Stimulated activated CD4-positive, alpha-beta T cell treated with anti-CD3 and anti-CD28 coated beads, Interleukin-15, amount 100 ng/mL, for 24 hours (primary cell): ENCODE results near the gene TMEM240.
"Not testable (repeated sequence)": the region's sequence is repeated elsewhere in the genome, so short reads cannot be mapped to it uniquely, and the experiment has no call there.

Experiments used
- DNase-seq: peaks from one replicate; pipeline ENCODE4 v3.0.0-alpha.2; 2020

The TMEM240 gene

DNA sequence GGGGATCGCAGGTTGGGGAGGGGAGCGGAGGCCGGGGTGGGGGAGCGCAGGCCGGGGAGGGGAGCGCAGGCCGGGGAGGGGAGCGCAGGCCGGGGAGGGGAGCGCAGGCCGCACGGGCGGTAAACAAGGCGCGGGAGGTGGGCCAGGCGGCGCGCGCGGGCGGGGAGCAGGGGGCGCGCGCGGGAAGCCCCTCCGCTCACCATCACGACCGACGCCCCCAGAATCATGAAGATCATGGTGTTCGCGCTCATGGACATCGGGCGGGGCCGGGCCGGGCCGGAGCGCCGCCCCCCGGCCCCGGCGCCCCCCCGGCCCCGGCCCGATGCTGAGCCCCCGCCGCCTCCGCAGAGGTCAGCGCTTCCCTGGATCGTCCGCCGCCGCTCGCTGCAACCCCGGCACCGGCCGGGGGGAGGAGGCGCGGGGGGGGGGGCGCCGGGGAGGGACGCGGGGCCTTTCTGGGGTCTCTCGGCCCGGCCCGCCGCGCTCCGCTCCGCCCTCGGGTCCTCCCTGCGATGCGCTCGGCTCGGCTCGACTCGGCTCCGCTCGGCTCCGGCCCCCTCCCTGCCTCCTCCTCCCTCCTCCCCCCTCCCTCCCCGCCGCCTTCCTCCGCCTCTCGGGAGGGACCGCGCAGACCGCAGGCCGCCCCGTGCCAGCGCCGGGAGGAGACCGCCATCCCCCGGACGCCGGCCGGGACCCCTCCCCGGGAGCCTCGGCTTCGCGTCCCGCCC, at the start of gene TMEM240:
Gene TMEM240, minus strand, starts transcription at position 535 of the 728 bp plus-strand sequence. Its CDS starts 278 bp downstream, at position 257.
- DNase-seq = peak; percentile 76

DNA sequence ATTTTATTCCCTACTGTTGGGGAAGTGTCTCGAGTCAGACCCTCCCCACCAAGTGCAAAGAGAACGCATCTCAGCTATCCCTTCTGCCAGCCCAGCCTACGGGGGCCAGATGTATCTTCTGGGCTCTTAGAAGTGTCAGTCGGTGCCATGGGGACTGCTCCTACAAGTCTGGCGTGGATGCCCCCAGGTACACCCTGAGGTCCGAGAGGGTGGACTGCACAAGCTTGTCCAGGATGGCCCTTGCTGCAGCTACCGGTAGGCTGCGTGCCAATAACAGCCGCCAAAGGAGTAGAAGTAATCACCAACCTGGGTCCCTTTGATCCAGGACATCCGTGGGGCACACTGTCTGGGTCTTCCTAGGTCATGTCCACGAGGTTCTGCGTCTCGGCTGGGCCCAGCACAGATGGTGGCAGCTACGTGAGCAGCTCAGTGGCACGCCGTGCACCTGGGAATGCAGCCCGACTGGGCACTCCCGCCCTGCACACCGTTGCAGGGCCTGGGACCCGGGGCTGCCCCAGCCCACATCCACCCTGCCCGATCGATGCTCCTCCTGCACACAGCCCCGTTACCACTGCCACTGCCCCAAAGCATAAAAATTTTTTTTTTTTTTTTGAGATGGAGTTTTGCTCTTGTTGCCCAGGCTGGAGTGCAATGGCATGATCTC, 43.1 kb upstream of the TMEM240 start:
- DNase-seq = no peak

DNA sequence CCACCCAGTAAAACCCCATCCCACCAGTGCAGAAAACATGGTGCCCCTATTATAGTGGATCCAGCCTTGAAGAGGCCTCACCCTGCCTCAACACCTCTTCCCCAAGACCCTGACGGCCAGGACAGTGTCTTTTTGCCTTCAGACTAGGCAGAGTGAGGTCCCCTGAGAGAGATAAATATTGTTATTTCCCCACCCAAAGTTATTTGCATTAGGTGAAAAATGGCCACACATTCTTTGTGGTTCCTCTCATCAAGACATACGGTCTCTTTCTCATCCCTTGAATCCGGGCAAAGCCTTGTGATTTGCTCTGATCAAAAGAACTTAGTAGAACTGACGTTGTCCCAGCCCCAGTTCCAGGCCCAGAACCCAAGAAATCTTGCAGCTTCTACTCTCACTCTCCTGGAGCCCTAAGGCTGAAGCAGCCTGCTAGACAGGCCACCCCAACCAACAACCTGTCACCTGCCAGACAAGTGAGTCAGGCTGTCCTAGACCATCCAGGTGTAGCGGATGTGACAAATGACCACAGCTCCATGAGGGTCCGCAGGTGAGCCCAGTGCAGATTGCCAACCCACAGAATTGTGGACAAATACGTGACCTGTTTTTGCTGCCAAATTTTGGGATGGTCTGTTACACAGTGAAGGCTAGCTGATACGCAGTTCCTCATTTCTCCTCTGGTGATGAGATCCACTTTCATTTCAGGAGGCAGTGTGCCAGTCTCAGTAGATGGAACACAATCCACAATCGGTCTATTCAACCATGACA, 42.3 kb upstream of the TMEM240 start:
- no peak for DNase-seq

DNA sequence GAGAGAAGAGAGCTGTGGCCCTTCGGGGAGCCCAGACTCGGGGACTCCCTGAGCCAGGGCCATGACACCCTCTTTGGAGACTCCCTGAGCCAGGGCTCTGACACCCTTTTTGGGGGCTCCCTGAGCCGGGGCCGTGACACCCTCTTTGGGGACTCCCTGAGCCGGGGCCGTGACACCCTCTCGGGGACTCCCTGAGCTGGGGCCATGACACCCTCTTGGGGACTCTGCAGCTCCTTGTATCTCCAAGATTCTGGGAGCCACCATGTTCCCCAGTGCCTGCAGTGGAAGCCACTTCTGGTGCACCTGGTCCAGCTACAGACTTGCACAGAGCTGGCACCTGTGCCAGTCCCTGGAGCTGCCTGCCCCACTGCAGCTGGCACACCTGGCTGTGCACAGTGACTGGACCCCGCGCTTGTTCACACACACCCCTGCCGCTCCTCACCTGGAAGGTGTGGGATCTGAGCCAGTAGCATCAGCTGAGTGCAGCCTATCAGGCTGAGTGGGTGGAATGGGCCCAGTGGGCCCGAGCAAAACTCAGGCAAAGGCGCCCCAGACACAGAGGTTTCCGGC, 38.0 kb upstream of the TMEM240 start:
- no peak for DNase-seq

DNA sequence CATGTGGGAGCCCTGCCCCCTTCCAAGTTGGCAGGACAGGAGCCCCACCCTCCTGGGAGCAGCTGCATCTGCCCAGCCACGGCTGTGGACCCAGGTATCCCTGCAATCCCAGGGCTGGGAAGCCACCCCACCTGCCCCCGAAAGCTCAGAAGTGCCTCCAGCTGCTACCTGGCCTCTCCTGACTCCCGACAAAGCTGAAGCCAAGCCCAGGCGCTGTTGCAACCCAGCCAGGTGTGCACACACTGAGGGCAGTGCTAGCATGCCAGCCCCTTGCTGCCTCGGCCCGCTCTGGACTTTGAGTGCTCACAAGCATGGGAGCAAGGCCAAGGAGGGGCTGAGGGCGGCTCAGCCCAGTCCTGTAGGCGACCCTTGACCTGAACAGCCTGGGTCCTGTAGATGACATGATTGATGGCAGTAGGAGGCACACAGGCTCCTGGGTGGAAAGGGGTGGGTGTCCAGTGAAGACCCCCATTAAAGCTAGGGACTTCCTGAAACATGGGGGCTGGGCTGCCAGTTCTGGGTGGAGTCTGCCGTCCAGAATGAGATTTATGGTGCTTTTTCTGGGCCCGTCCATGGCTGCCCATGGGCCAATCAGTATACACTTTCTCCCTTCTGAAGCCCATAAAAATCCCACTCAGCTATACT, 37.1 kb upstream of the TMEM240 start:
- DNase-seq = no peak

DNA sequence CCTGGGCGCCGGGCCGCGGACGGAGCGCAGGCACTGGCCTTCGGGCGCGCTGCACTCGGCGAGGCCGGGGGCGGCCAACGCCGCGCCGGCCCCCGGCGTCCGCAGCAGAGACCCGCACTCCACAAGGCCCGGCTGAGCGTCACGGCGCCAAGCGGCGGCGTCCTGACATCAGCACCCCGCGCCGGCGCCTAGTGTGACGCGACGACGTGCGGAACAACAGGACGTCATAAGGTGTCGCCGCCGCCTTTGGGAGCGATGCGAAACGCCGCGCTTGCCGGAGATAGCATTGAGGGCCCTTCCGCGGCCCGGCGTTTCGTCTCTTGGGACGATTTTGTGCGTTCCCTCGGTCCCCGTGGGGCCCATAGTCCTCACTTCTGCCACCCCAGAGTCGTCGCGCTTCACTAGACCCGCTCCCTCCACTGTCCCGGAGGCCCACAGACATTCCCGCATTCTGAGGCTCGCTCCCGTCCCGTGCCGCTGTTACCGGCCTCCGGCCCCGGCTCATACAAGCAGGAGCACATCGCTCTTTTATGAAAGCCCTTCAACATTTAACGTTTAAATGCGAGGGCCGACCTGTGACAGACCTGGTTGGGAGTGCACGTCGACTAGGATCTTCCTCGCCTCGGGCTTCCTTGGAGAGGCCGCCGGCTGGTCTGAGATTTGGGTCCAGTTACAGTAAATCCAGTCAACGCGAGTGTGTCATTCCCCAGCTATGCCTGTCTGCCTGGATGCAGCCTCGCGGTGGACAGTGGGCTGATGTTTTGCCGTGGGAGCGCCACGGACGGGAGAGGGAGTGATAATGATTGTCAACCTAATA, 34.5 kb upstream of the TMEM240 start, which contains the start of gene SSU72:
Gene SSU72, minus strand, starts transcription at position 143 of the 817 bp plus-strand sequence. CDS start 306 bp downstream, outside the sequence.
- peak; percentile 95 for DNase-seq

DNA sequence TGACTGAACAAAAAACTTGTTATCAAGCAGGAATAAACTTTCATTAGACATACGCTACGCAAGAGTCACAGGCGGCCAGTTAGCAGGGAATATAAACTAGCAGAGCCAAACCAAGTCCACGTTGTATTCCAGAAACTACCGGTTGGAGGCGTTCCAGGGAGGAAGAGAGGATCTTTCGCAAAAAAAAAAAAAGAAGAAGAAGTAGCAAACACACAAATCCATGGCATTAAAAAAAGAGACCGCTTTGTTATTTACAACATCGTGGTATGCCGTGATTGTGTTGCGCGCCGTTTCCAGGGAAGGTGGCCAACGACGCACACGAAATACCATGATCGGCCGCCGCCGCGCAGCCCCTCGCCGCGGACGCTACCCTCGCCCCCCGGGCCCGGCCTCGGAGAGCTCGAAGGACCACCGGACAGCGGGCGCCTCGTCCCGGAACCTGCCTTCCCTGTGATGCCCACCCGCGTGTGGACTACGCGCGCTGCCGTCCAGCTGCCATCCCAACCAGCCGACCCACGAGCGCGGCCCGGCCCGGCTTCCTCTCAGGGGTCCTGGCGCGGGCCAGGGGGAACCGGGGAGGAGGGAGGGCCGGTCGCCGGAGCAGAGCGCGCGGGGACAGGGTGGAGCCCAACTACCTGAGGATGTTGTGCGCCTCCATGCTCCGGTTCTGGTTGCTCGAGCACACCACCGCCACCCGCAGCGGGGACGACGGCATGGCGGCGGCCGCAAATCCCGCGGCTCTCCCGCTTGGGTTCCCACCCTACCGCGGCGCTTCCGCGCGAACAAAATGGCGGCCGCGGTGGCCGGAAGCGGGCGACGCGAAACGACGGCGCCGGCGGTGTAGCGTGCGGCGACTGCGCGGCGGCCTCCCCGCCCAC, 33.7 kb upstream of the TMEM240 start:
- DNase-seq = peak; percentile 77

DNA sequence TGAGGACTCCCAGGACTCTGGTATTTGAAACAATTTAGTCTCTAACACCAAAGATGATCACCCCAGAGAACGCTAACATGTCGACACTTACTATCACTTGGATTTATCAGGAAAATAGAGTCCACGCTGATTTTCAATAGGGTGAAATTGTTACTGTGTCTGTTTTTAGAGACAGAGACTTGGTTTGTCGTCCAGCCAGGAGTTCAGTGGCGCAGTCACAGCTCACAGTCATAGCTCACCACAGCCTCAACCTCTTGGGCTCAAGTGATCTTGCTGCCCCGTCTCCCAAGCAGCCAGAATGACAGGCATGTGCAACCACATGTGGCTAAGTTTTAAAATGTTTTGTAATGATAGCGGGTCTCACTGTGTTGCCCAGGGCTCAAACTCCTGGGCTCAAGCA, 28.9 kb upstream of the TMEM240 start:
- no peak for DNase-seq

DNA sequence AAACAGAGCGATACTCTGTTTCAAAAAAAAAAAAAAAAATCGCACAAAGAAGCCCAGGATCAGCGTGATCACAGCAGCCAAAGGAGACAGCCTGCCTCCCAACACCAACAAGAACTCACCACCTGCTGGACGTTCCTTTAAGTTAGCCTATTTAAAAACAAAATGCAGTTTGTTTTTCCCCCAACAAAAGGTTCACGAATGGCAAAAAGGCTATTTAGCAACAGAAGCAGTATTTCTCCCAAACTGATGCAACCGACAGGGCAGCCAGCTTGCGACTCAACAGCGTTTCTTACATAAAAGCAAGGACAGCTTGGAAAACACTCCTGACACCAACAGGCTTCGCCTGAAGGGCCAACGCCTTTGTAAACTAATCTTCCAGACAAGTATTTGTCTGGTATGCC, 27.5 kb upstream of the TMEM240 start:
- DNase-seq = no peak

DNA sequence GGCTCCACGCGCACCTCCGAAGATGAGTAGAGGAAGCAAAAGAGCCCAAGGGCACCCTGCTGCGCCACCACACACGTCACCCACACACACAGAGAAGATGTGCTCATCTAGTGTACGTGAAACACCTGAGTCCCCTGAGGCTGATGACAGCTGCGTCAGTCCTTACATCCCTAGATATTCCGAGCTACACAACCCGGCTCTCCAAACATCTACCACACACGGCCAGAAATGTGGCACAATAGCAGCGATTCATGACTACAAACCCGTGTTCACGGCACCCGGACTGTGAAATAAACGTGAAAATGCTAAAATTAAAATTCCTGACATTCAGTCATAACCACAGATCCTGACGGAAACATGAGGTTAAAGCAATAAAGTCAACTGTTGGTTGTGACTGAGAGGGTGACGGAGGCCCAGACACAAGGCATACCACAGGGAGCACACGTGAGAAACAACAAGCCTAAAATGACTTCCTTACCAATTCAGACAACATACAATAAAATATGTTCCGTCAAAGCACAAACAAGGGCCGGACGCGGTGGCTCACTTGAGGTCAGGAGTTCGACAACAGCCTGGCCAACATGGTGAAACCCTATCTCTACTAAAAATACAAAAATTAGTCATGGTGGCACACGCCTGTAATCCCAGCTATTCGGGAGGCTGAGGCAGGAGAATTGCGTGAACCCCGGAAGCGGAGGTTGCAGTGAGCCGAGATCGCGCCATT, 26.9 kb upstream of the TMEM240 start:
- DNase-seq = no peak

DNA sequence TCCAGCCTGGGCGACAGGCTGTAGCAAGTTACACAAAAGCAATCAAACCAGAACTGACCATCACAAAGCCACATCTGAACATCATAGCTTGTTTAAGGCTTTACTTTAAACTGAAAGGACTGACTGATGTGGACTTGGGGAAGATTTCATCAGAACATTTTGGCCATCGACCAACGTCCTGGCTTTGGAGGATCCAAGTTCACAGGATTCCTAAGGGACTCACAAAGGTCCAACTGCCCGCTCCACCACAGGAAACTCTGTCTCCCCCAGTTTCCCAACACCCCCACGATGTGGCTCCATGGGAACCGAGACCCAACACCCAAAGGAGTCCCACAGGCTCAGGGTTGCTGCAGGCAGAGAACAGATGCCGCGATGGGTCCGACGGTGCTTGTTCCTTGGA, 24.9 kb upstream of the TMEM240 start:
- no peak for DNase-seq

DNA sequence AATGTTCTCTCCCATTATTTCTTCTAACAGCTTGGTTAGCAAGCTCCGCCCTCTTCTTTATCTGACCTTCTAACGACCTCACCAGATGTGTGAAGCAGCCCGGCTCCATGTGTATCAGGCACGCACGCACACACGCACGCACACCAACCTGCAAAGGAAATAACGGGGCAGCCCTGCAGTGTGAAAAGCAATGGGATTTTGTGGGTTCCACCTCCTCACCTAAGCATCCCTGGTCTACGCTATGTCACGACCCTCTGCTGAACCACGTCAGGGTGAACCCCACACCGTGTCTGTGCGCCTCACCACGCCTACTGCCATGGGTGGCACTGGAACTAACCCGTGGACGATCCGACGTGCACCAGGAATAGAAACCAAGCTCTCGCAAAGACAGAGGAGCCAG, 23.8 kb upstream of the TMEM240 start:
- no peak for DNase-seq

DNA sequence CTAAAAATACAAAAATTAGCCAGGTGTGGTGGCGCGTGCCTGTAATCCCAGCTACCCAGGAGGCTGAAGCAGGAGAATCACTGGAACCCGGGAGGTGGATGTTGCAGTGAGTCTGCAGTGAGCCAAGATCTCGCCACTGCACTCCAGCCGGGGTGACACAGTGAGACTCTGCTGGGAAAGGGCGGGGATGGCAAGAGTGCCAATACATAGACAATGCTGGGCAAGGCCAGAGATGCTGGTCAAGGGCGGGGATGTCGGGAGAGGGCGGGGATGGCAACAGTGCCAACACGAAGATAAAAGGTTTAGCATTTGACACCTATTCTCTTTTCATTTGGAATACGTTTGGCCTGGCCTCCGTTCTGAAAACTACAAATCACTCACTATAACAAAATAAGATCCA, 23.3 kb upstream of the TMEM240 start:
- no peak for DNase-seq

DNA sequence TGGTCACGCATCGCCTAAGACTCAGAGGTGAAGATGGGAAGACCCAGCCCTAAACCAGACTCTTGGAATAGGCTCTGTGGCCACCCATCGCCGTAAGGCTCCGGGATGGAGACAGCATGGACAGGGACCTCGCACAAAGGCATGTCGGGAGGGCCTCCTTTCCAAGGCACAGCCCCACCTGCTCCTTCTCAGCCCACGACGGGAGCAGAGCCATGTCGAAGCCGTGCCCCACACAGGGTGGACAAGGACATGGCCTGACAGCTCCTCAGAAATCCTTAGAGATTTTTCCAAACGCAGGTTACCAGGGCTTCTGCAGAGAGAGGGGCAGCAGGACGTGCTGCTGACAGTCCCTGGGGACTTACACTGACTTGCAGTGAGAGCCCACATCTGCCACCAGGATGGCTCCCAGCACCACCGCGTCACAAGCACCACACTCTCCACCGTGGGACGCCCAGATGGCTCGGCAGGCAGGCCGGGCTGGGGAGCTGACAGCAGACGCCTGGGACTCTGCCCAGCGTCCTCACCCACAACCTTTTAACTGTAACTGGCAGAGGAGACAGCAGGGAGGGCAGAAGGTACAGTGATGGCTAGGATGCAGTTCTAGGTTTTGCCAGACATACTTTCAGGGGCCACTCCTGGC, 22.3 kb upstream of the TMEM240 start:
- no peak for DNase-seq

DNA sequence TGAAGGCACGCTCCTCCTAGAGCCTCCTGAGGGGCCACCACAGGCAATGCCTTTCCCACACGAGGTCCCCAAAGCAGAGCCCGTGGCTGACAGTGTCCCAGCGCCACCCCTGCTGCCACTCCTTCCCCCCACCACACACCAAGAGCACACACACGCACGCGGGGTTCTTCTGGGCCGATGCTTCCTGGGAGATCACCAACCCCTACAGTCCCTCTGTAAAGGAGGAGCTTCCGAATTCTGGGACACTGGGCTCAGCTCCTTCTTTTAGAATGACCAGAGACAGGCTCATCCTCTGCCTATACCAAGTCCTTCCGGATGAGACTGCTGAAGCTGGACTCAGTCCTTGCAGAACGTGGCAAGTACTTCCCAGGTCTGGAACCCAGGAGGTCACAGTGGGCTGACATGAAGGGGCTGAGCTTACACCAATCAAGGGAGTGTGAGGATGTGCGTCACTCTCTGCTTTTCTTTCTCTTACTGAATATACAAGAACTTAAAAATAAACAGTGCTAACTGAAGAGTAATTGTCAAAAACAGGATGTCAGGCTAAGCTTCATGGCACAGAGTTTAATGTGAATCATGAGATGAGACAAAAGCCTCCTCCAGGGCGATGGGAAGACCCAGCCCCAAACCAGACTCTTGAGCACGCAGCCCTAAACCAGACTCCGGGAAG, 21.5 kb upstream of the TMEM240 start:
- DNase-seq = no peak

DNA sequence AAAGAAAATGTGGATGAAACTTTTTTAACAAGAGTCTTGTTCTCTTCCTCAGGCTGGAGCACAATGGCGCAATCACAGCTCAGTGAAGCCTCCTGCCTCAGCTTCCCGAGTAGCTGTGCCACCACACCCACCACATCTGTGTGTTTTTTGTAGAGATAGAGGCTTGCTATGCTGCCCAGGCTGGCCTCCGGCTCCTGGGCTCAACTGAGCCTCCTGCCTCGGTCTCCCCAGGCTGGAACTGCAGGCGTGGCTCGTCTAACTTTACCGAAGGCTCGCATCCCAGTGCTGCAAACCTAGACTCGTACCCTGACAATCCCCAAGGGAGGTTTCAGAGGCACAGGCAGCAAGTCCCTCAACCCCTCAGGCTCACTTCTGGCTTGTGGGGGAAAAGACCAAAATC, 19.8 kb upstream of the TMEM240 start:
- no peak for DNase-seq

DNA sequence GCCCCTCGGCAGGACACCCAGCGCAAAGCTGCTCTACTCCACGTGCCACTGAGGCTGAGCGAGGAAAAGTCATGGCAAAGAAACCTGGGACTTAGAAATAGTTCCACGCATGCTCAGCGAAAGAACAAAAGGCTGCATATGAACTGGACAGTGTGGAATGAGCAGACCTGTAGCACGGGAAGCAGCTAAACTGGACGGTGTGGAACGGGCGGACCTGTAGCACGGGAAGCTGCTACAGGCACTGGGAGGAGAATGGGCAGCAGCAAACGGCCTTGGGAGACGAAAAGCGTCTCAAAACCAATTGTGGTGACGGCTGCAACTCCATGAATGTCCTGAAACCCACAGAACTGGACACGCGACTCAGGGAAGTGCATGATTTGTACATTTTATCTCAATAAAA, 18.6 kb upstream of the TMEM240 start:
- DNase-seq = no peak

DNA sequence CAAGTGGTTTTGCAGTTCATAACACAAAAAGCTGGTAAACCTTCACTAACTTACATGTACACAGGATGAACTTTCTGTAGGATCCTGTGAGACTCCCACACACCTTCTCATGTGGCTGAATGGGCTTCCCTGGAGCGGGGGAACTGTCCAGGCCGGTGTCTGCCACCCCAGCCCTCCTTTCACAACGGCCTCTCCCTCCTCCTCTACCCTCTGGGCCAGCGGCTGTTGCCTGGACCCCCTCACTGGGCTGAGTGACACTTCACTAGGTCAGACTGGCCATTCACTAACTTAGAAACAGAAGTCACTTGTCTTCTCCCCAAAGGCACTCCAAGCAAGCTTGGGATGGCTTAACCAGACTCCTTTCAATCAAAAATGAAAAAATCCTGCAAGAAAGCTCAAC, 18.2 kb upstream of the TMEM240 start:
- no peak for DNase-seq

DNA sequence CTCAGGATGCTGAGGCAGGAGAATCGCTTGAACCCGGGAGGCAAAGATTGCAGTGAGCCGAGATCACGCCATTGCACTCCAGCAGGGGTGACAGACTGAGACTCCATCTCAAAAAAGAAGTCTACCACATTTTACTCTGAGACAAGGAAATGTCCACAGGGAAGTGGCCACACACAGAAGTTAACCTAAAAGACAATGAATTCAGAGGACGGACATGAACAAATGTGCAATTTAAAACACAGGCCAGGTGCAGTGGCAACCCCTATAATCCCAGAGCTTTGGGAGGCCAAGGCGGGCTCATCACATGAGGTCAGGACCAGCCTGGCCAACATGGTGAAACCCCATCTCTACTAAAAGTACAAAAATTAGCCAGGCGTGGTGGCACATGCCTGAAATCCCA, 17.3 kb upstream of the TMEM240 start:
- not testable (repeated sequence) for DNase-seq
